HL-60 (cell line): ENCODE data around the gene SBNO2.

ENCODE experiments used
- CTCF ChIP-seq: IDR thresholded peaks from one replicate; pipeline ENCODE4 v1.5.1; 2011; ENCODE audit warnings: low read length, control low read depth, inconsistent platforms; ENCODE audit not compliant: insufficient read depth
- POLR2AphosphoS5 ChIP-seq: IDR thresholded peaks from 2 replicates; pipeline ENCODE4 v1.6.1; 2012; ENCODE audit warnings: low read depth
- REST ChIP-seq: IDR thresholded peaks from 2 replicates; pipeline ENCODE4 v1.6.1; 2012; ENCODE audit warnings: low read depth; ENCODE audit not compliant: insufficient replicate concordance

- TF ChIP-seq CTCF (no peak), POLR2AphosphoS5 (no peak), REST (no peak)
Measured at GRCh38 chr19:1169921-1170885, 3.9 kb downstream of the SBNO2 start.
